ENCODE measurements around the gene VPS41. TPM values are rescaled to one million over a fixed set of nuclear protein-coding genes. Genes with fewer than 3 reads are reported as not detected.

VPS41 gene
- total RNA-seq, 1 donor from 2014 or later = 38.6 TPM

- no peak for ATAC-seq
- intact Hi-C loops (cut with DNase I) = no loop called here
- DNase-seq (ENCODE audit: missing footprints) = no peak
These were observed 7.4 kb upstream of the VPS41 start for GRCh38 chr7:38916396-38916795.

GRCh38 chr7:38909870-38910269, 879 bp upstream of the VPS41 start:
- intact Hi-C loops (cut with DNase I) = no loop called here
- no peak for ATAC-seq

GRCh38 chr7:38907766-38908165, 1.2 kb downstream of the VPS41 start:
- no peak for DNase-seq (ENCODE audit: missing footprints)
- intact Hi-C loops (cut with DNase I) = no loop called here
- no peak for ATAC-seq

More at GRCh38 chr7:38909870-38910269, 879 bp upstream of the VPS41 start:
- no peak for DNase-seq (ENCODE audit: missing footprints)

- no peak for DNase-seq (ENCODE audit: missing footprints)
- intact Hi-C loops (cut with DNase I) = no loop called here
- no peak for ATAC-seq
These were observed 1.9 kb downstream of the VPS41 start for GRCh38 chr7:38907066-38907465.

- intact Hi-C loops (cut with DNase I) = no loop called here
- DNase-seq (ENCODE audit: missing footprints) = no peak
- no peak for ATAC-seq
These were observed 3.8 kb downstream of the VPS41 start for GRCh38 chr7:38905056-38905759.

GRCh38 chr7:38903057-38903456, 5.9 kb downstream of the VPS41 start:
- no peak for ATAC-seq
- DNase-seq (ENCODE audit: missing footprints) = no peak
- intact Hi-C loops (cut with DNase I) = no loop called here

GRCh38 chr7:38902449-38902848, 6.5 kb downstream of the VPS41 start:
- no peak for DNase-seq (ENCODE audit: missing footprints)
- intact Hi-C loops (cut with DNase I) = no loop called here
- no peak for ATAC-seq

GRCh38 chr7:38893061-38893460, 15.9 kb downstream of the VPS41 start:
- intact Hi-C loops (cut with DNase I) = no loop called here
- no peak for DNase-seq (ENCODE audit: missing footprints)
- no peak for ATAC-seq

GRCh38 chr7:38890597-38890996, 18.4 kb downstream of the VPS41 start:
- no peak for DNase-seq (ENCODE audit: missing footprints)
- no peak for ATAC-seq
- intact Hi-C loops (cut with DNase I) = no loop called here

GRCh38 chr7:38889872-38890432, 19.0 kb downstream of the VPS41 start:
- intact Hi-C loops (cut with DNase I) = no loop called here
- no peak for DNase-seq (ENCODE audit: missing footprints)
- ATAC-seq = no peak

- ATAC-seq (no peak), DNase-seq (ENCODE audit: missing footprints) (no peak)
- intact Hi-C loops (cut with DNase I) = no loop called here
These were observed 19.9 kb downstream of the VPS41 start for GRCh38 chr7:38889079-38889478.

- ATAC-seq = no peak
- DNase-seq (ENCODE audit: missing footprints) = no peak
- intact Hi-C loops (cut with DNase I) = no loop called here
These were observed 22.7 kb downstream of the VPS41 start for GRCh38 chr7:38886265-38886664.

GRCh38 chr7:38883706-38884105, 25.3 kb downstream of the VPS41 start:
- DNase-seq (ENCODE audit: missing footprints) (no peak), ATAC-seq (no peak)
- intact Hi-C loops (cut with DNase I) = no loop called here

- no peak for ATAC-seq
- DNase-seq (ENCODE audit: missing footprints) = no peak
- intact Hi-C loops (cut with DNase I) = no loop called here
These were observed 26.9 kb downstream of the VPS41 start for GRCh38 chr7:38881947-38882684.

- DNase-seq (ENCODE audit: missing footprints) (no peak), ATAC-seq (no peak)
- intact Hi-C loops (cut with DNase I) = no loop called here
These were observed 28.0 kb downstream of the VPS41 start for GRCh38 chr7:38881015-38881414.

GRCh38 chr7:38880454-38880853, 28.5 kb downstream of the VPS41 start:
- DNase-seq (ENCODE audit: missing footprints) = no peak
- intact Hi-C loops (cut with DNase I) = no loop called here
- no peak for ATAC-seq

- ATAC-seq = no peak
- intact Hi-C loops (cut with DNase I) = no loop called here
These were observed 29.0 kb downstream of the VPS41 start for GRCh38 chr7:38880035-38880434.

GRCh38 chr7:38878694-38879457, 30.1 kb downstream of the VPS41 start:
- intact Hi-C loops (cut with DNase I) = no loop called here
- DNase-seq (ENCODE audit: missing footprints) (no peak), ATAC-seq (no peak)

More at GRCh38 chr7:38880035-38880434, 29.0 kb downstream of the VPS41 start:
- no peak for DNase-seq (ENCODE audit: missing footprints)

GRCh38 chr7:38873433-38873832, 35.6 kb downstream of the VPS41 start:
- intact Hi-C loops (cut with DNase I) = no loop called here
- no peak for DNase-seq (ENCODE audit: missing footprints)

More at GRCh38 chr7:38873433-38873832, 35.6 kb downstream of the VPS41 start:
- ATAC-seq = no peak

Data from Right ventricle myocardium inferior (tissue), 1 donor.